Stomach (tissue), 9 donors: ENCODE data around the gene SEPTIN1. TPM values are rescaled to one million over a fixed set of nuclear protein-coding genes. Genes with fewer than 3 reads are reported as not detected.

Experiments
- DNase-seq, 2 donors: peaks; one replicate each; pipeline versions ENCODE4 v3.0.0 to v3.0.0-alpha.2; 2013 to 2019
- H3K27ac ChIP-seq, 5 donors: fragments of 200-600 bp in 4 of 5; sonication (generic) in 4 of 5; one replicate each; pipeline ENCODE4 v1.5.1; 2013 to 2019; ENCODE audit warnings: mild to moderate bottlenecking in 1 of 5, moderate library complexity in 1 of 5
- H3K27me3 ChIP-seq, 3 donors: fragments of 200-600 bp; sonication (generic); one replicate each; pipeline ENCODE4 v1.5.1; 2017 to 2019; ENCODE audit warnings: mixed run types in 1 of 3
- H3K36me3 ChIP-seq, 4 donors: fragments of 200-600 bp; sonication (generic); 1 replicate in 3 of 4; 2 replicates in 1 of 4; pipeline ENCODE4 v1.5.1; 2016 to 2019
- H3K4me1 ChIP-seq, 4 donors: fragments of 200-600 bp; sonication (generic); one replicate each; pipeline ENCODE4 v1.5.1; 2016 to 2019
- H3K4me3 ChIP-seq, 4 donors: fragments of 200-600 bp; sonication (generic) in 3 of 4; one replicate each; pipeline ENCODE4 v1.5.1; 2016 to 2019; ENCODE audit warnings: mild to moderate bottlenecking in 1 of 4
- H3K9me3 ChIP-seq, 4 donors: fragments of 200-600 bp; sonication (generic); one replicate each; pipeline ENCODE4 v1.5.1; 2016 to 2019
- EP300 ChIP-seq: sonication (generic); formaldehyde crosslinking; IDR thresholded peaks from one replicate; pipeline ENCODE4 v1.6.1; 2017; ENCODE audit warnings: antibody characterized with exemption
- POLR2A ChIP-seq, 4 donors: fragments of 450-650 bp; IDR thresholded peaks; one replicate each; pipeline ENCODE4 v1.6.1; 2016; ENCODE audit warnings: antibody characterized with exemption in 4 of 4, control low read depth in 2 of 4, mild to moderate bottlenecking in 1 of 4, moderate library complexity in 1 of 4
- POLR2AphosphoS5 ChIP-seq, 3 donors: sonication (generic); formaldehyde crosslinking; IDR thresholded peaks; one replicate each; pipeline ENCODE4 v1.6.1; 2016; ENCODE audit warnings: antibody characterized with exemption in 3 of 3
- WGBS, 5 donors: extraction: QIAGEN DNeasy Blood & Tissue Kit in 3 of 5; methylation state at CpG; one replicate each; pipeline versions ENCODE4 v1.1.5 to v1.1.7; 2013 to 2018; 5-methylcytosine and 5-hydroxymethylcytosine counted together
- intact Hi-C: fragments of 100-400 bp; cut with DNase I; formaldehyde crosslinking; loops from one replicate; pipeline ENCODE4 v1.15.1; 2023; ENCODE audit warnings: low total_unique reads
- polyA plus RNA-seq, 3 donors: library from polyadenylated mRNA; stranded (reverse); fragments of 200-250 nt; gene quantifications; one replicate each; pipeline ENCODE4 v1.2.3, GENCODE V29; 2013
- total RNA-seq, 5 donors: library from RNA; depleted of rRNA; stranded (reverse); fragments of >200 nt; gene quantifications; one replicate each; pipeline versions ENCODE4 v1.1.0 to v1.2.3, GENCODE V29; 2014 to 2016
- TF ChIP-seq, protein P1 (sequence below), 7 experiments: fragments of 450-650 bp in 4 of 7; fragments of 200-600 bp in 3 of 7; sonication (generic) in 3 of 7; IDR thresholded peaks; one replicate each; pipeline ENCODE4 v1.5.1; 2016 to 2019; ENCODE audit warnings: antibody characterized with exemption in 7 of 7, control low read depth in 2 of 7, mild to moderate bottlenecking in 1 of 7
- donor health status: healthy with polysubstance abuse.
- donor health status: Bipolar disorder and iron deficiency.
- donor health status: healthy.

SEPTIN1 gene
- total and polyA plus RNA-seq, 8 donors, result 0.72 to 10.5 (median 5.3) TPM; not detected in 1

GRCh38 chr16:30417529-30418349, 35.4 kb upstream of the SEPTIN1 start:
- Histone ChIP-seq H3K27ac (peak overlapping the region; percentile 84 to 96 (median 94)), H3K9me3 (no peaks in the 10 kb centered on the region), H3K4me1 (peaks cover 7 to 16% (median 16%) of the 10 kb centered on the region in 4 donors), H3K4me3 (peak overlapping the region; percentile 62 to 65 (median 64)), H3K27me3 (no peaks in the 10 kb centered on the region), H3K36me3 (peaks cover 1 to 42% (median 29%) of the 10 kb centered on the region in 4 donors)
- WGBS, 5 donors, result 0 to 1% (median 0%) methylated on average over 45 to 140 of the region's 140 CpGs
- intact Hi-C loops, result loop anchor here (10.0 kb wide), 1 partner anchor 53 kb away; no protein-coding TSS in a partner anchor
- DNase-seq, result peak; percentile 90 to 98
- TF ChIP-seq, protein P1, sequence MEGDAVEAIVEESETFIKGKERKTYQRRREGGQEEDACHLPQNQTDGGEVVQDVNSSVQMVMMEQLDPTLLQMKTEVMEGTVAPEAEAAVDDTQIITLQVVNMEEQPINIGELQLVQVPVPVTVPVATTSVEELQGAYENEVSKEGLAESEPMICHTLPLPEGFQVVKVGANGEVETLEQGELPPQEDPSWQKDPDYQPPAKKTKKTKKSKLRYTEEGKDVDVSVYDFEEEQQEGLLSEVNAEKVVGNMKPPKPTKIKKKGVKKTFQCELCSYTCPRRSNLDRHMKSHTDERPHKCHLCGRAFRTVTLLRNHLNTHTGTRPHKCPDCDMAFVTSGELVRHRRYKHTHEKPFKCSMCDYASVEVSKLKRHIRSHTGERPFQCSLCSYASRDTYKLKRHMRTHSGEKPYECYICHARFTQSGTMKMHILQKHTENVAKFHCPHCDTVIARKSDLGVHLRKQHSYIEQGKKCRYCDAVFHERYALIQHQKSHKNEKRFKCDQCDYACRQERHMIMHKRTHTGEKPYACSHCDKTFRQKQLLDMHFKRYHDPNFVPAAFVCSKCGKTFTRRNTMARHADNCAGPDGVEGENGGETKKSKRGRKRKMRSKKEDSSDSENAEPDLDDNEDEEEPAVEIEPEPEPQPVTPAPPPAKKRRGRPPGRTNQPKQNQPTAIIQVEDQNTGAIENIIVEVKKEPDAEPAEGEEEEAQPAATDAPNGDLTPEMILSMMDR (IDR thresholded peaks at IDR 0.05), result peak in 1 of 7 experiments; percentile 39
- TF ChIP-seq POLR2AphosphoS5 (IDR thresholded peaks at IDR 0.05) (peak; percentile 82 to 96 (median 82)), EP300 (no peak), POLR2A (IDR thresholded peaks at IDR 0.05) (no peak)

- Histone ChIP-seq H3K27me3 (no peaks in the 10 kb centered on the region), H3K4me1 (peaks cover 7 to 16% (median 16%) of the 10 kb centered on the region in 4 donors), H3K4me3 (peak overlapping the region; percentile 62 to 65 (median 64)), H3K27ac (peak overlapping the region; percentile 84 to 96 (median 94)), H3K9me3 (no peaks in the 10 kb centered on the region), H3K36me3 (peaks cover 0 to 42% (median 25%) of the 10 kb centered on the region in 4 donors)
- TF ChIP-seq, protein P1 (IDR thresholded peaks at IDR 0.05), result no peak
- TF ChIP-seq POLR2A (IDR thresholded peaks at IDR 0.05), result no peak
- TF ChIP-seq EP300, result no peak
- no peak for TF ChIP-seq POLR2AphosphoS5 (IDR thresholded peaks at IDR 0.05)
- intact Hi-C loops, result loop anchor here (10.0 kb wide), 1 partner anchor 52 kb away; no protein-coding TSS in a partner anchor
- DNase-seq, result no peak
- 53 to 60% (median 58%) methylated on average over 17 to 18 of the region's 18 CpGs for WGBS, 5 donors
Measured at GRCh38 chr16:30416624-30417528, 34.5 kb upstream of the SEPTIN1 start.

DNA sequence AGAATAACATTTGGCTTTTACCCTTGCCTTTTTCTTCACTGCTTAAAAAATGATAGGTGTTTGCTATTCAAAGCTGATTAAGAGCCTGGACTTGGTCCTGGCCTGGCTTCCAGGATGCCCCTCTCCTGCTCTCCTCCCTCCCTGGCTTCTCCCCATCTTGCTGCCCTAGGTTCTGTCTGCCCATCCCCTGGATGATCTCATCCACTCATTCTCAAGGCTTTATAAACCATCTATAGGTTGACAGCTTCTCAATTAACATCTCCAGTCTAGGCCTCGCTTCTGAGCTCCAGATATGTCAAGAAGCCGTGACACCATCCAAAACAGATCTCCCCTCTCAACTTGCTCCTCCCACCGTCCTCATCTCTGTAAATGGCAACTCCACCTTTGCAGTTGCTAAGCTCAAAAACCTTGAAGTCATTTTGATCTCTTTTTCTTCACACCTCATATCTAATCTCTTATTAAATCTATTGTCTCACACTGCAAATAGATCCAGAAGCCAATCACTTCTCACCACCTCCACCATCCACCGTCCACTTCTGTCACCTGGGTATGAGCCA, 33.8 kb upstream of the SEPTIN1 start:
- peak overlapping the region in 1 of 5 donors; percentile 46 for H3K27ac ChIP-seq
- H3K27me3 ChIP-seq, result no peaks in the 10 kb centered on the region
- TF ChIP-seq POLR2A (IDR thresholded peaks at IDR 0.05), result no peak
- peaks cover 7 to 42% (median 25%) of the 10 kb centered on the region in 4 donors for H3K36me3 ChIP-seq
- DNase-seq, result no peak
- 85 to 93% (median 89%) methylated on average over 4 of the region's 4 CpGs for WGBS, 5 donors
- no peak overlapping the region for H3K4me3 ChIP-seq
- H3K4me1 ChIP-seq, result peaks cover 7 to 16% (median 16%) of the 10 kb centered on the region in 4 donors
- no peaks in the 10 kb centered on the region for H3K9me3 ChIP-seq
- intact Hi-C loops, result loop anchor here (10.0 kb wide), 1 partner anchor 51 kb away; no protein-coding TSS in a partner anchor

DNA sequence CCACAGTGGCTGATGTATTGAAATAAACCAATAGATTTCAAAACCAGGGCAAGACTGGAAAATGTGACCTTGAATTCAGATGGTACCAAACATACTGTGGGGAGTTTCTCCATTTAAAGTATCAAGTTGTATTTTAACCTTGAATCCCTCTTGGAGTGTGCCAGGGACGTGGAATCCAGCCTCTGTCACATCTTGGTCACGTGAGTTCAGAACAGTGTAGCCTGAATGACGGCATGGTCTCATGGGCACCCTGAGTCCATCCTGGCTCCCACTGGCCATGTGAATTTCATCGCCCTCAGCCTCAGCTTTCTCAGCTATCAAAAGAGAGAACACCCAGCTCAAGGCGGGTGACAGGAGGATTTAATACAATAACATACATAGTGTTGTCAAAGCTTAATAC, 31.8 kb upstream of the SEPTIN1 start:
- TF ChIP-seq EP300 (no peak), POLR2AphosphoS5 (IDR thresholded peaks at IDR 0.05) (no peak)
- no peaks in the 10 kb centered on the region for H3K27me3 ChIP-seq
- DNase-seq, result no peak
- intact Hi-C loops, result loop anchor here (10.0 kb wide), 1 partner anchor 49 kb away; no protein-coding TSS in a partner anchor
- WGBS, 5 donors, result 88 to 91% (median 90%) methylated on average over 5 of the region's 5 CpGs
- H3K36me3 ChIP-seq, result peaks cover 9 to 30% (median 15%) of the 10 kb centered on the region in 4 donors
- H3K4me3 ChIP-seq, result no peak overlapping the region
- peak overlapping the region in 1 of 5 donors; percentile 0 for H3K27ac ChIP-seq
- no peaks in the 10 kb centered on the region for H3K9me3 ChIP-seq
- peaks cover 14 to 31% (median 25%) of the 10 kb centered on the region in 4 donors for H3K4me1 ChIP-seq
